HepG2 (cell line): ENCODE measurements around the gene ATP6V1G2. TPM values are rescaled to one million over a fixed set of nuclear protein-coding genes. Genes with fewer than 3 reads are reported as not detected.

Experiments
- ARNTL ChIP-seq: sonication (generic); formaldehyde crosslinking; IDR thresholded peaks from 2 replicates; pipeline ENCODE4 v1.4.0; 2020; ENCODE audit warnings: mild to moderate bottlenecking, missing genetic modification reagents
- ELF4 ChIP-seq: sonication (generic); formaldehyde crosslinking; IDR thresholded peaks from 2 replicates; pipeline ENCODE4 v1.5.0; 2020; ENCODE audit warnings: missing genetic modification reagents, mild to moderate bottlenecking, moderate library complexity, borderline replicate concordance
- HIVEP1 ChIP-seq: sonication (generic); formaldehyde crosslinking; IDR thresholded peaks from 2 replicates; pipeline ENCODE4 v1.4.0; 2020; ENCODE audit warnings: mild to moderate bottlenecking, missing genetic modification reagents
- JUNB ChIP-seq: sonication (generic); formaldehyde crosslinking; IDR thresholded peaks from 2 replicates; pipeline ENCODE4 v1.8.0; 2022; ENCODE audit warnings: missing genetic modification reagents, mild to moderate bottlenecking, borderline replicate concordance
- KLF12 ChIP-seq: sonication (generic); formaldehyde crosslinking; IDR thresholded peaks from 2 replicates; pipeline ENCODE4 v1.4.0; 2020; ENCODE audit warnings: missing genetic modification reagents, borderline replicate concordance
- MAX ChIP-seq: IDR thresholded peaks from 2 replicates; pipeline ENCODE4 v1.6.1; 2012; ENCODE audit warnings: inconsistent platforms
- MTERF4 ChIP-seq: sonication (generic); formaldehyde crosslinking; IDR thresholded peaks from 2 replicates; pipeline ENCODE4 v1.8.0; 2023; ENCODE audit warnings: mild to moderate bottlenecking, missing genetic modification reagents
- NFE2L1 ChIP-seq: sonication (generic); formaldehyde crosslinking; IDR thresholded peaks from 2 replicates; pipeline ENCODE4 v1.4.0; 2020; ENCODE audit warnings: missing genetic modification reagents, mild to moderate bottlenecking, borderline replicate concordance
- PAWR ChIP-seq: sonication (generic); formaldehyde crosslinking; IDR thresholded peaks from 2 replicates; pipeline ENCODE4 v1.4.0; 2020; ENCODE audit warnings: missing genetic modification reagents, mild to moderate bottlenecking, borderline replicate concordance
- SIN3B ChIP-seq: fragments of 150-350 bp; IDR thresholded peaks from 2 replicates; pipeline ENCODE4 v1.6.1; 2014; ENCODE audit warnings: low read length
- ZNF264 ChIP-seq: sonication (generic); formaldehyde crosslinking; IDR thresholded peaks from 2 replicates; pipeline ENCODE4 v1.4.0; 2020; ENCODE audit warnings: missing genetic modification reagents
- ZNF343 ChIP-seq: sonication (generic); formaldehyde crosslinking; IDR thresholded peaks from 2 replicates; pipeline ENCODE4 v1.4.0; 2020; ENCODE audit warnings: mild to moderate bottlenecking, missing genetic modification reagents
- ZNF563 ChIP-seq: sonication (generic); formaldehyde crosslinking; IDR thresholded peaks from 2 replicates; pipeline ENCODE4 v1.8.0; 2022; ENCODE audit warnings: mild to moderate bottlenecking, moderate library complexity, missing genetic modification reagents
- ZNF678 ChIP-seq: sonication (generic); formaldehyde crosslinking; IDR thresholded peaks from 2 replicates; pipeline ENCODE4 v1.4.0; 2020; ENCODE audit warnings: mild to moderate bottlenecking, missing genetic modification reagents
- ZNF780A ChIP-seq: sonication (generic); formaldehyde crosslinking; IDR thresholded peaks from 2 replicates; pipeline ENCODE4 v1.8.0; 2022; ENCODE audit warnings: mild to moderate bottlenecking, missing genetic modification reagents, moderate library complexity
- polyA plus RNA-seq, 8 experiments: library from polyadenylated mRNA; depleted of rRNA in 3 of 8; stranded (reverse) in 7 of 8; unstranded in 1 of 8; fragments of >200 nt; fragmentation: Illumina TruSeq in 4 of 8; extraction: Trizol in 4 of 8; gene quantifications; 2 replicates each; pipeline versions ENCODE4 v1.2.1 to v1.2.3, GENCODE V29; 2011 to 2016; ENCODE audit warnings: low read depth in 4 of 8, missing spikeins in 1 of 8, mixed read lengths in 1 of 8; ENCODE audit not compliant: insufficient read depth in 1 of 8
- total RNA-seq, 5 experiments: library from RNA; depleted of rRNA; stranded (reverse); fragments of >200 nt; fragmentation: Illumina TruSeq; extraction: Trizol; gene quantifications; 2 replicates each; pipeline ENCODE4 v1.2.3, GENCODE V29; 2016; ENCODE audit warnings: low read depth in 1 of 5
- TF ChIP-seq, protein P1 (sequence below): sonication (generic); formaldehyde crosslinking; IDR thresholded peaks from 2 replicates; pipeline ENCODE4 v1.8.0; 2022; ENCODE audit warnings: mild to moderate bottlenecking, missing genetic modification reagents, borderline replicate concordance
- TF ChIP-seq, protein P2 (sequence below): sonication (generic); formaldehyde crosslinking; IDR thresholded peaks from 2 replicates; pipeline ENCODE4 v1.4.0; 2020; ENCODE audit warnings: missing genetic modification reagents, borderline replicate concordance
- TF ChIP-seq, protein P3 (sequence below): sonication (generic); formaldehyde crosslinking; IDR thresholded peaks from 2 replicates; pipeline ENCODE4 v1.4.0; 2020; ENCODE audit warnings: missing genetic modification reagents

Gene ATP6V1G2
- total and polyA plus RNA-seq, 2 of the 13 experiments (the other 11 are each of a cell fraction or from before 2014, with no cell fraction given): 0.27 to 0.83 TPM

- TF ChIP-seq, protein P1, sequence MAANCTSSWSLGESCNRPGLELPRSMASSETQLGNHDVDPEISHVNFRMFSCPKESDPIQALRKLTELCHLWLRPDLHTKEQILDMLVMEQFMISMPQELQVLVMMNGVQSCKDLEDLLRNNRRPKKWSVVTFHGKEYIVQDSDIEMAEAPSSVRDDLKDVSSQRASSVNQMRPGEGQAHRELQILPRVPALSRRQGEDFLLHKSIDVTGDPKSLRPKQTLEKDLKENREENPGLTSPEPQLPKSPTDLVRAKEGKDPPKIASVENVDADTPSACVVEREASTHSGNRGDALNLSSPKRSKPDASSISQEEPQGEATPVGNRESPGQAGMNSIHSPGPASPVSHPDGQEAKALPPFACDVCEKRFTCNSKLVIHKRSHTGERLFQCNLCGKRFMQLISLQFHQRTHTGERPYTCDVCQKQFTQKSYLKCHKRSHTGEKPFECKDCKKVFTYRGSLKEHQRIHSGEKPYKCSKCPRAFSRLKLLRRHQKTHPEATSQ (CRISPR knock-in tag): no peak
- 0 out of 2 replicates have a peak, but pooled peaks have one; percentile 21 for TF ChIP-seq HIVEP1 (CRISPR knock-in tag)
- TF ChIP-seq SIN3B: peak; percentile 77; the same call in 1 of the 2 replicates
- no peak for TF ChIP-seq ZNF678
- peak; percentile 98 for TF ChIP-seq KLF12 (CRISPR knock-in tag)
- 0 out of 2 replicates have a peak, but pooled peaks have one; percentile 50 for TF ChIP-seq ZNF780A (CRISPR knock-in tag)
- no peak for TF ChIP-seq NFE2L1
- TF ChIP-seq MTERF4: no peak
- no peak for TF ChIP-seq ZNF563 (CRISPR knock-in tag)
- TF ChIP-seq, protein P2, sequence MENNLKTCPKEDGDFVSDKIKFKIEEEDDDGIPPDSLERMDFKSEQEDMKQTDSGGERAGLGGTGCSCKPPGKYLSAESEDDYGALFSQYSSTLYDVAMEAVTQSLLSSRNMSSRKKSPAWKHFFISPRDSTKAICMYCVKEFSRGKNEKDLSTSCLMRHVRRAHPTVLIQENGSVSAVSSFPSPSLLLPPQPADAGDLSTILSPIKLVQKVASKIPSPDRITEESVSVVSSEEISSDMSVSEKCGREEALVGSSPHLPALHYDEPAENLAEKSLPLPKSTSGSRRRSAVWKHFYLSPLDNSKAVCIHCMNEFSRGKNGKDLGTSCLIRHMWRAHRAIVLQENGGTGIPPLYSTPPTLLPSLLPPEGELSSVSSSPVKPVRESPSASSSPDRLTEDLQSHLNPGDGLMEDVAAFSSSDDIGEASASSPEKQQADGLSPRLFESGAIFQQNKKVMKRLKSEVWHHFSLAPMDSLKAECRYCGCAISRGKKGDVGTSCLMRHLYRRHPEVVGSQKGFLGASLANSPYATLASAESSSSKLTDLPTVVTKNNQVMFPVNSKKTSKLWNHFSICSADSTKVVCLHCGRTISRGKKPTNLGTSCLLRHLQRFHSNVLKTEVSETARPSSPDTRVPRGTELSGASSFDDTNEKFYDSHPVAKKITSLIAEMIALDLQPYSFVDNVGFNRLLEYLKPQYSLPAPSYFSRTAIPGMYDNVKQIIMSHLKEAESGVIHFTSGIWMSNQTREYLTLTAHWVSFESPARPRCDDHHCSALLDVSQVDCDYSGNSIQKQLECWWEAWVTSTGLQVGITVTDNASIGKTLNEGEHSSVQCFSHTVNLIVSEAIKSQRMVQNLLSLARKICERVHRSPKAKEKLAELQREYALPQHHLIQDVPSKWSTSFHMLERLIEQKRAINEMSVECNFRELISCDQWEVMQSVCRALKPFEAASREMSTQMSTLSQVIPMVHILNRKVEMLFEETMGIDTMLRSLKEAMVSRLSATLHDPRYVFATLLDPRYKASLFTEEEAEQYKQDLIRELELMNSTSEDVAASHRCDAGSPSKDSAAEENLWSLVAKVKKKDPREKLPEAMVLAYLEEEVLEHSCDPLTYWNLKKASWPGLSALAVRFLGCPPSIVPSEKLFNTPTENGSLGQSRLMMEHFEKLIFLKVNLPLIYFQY (CRISPR knock-in tag): 0 out of 2 replicates have a peak, but pooled peaks have one; percentile 17
- peak; percentile 82 for TF ChIP-seq MAX
- no peak; the same call in 1 of the 2 replicates for TF ChIP-seq ELF4 (CRISPR knock-in tag)
- TF ChIP-seq JUNB (CRISPR knock-in tag): 0 out of 2 replicates have a peak, but pooled peaks have one; percentile 41
- no peak for TF ChIP-seq PAWR (CRISPR knock-in tag)
- TF ChIP-seq ZNF264 (CRISPR knock-in tag): no peak
- TF ChIP-seq, protein P3, sequence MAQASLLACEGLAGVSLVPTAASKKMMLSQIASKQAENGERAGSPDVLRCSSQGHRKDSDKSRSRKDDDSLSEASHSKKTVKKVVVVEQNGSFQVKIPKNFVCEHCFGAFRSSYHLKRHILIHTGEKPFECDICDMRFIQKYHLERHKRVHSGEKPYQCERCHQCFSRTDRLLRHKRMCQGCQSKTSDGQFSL: peak; percentile 75; the same call in 1 of the 2 replicates
- 0 out of 2 replicates have a peak, but pooled peaks have one; percentile 18 for TF ChIP-seq ZNF343
- peak; percentile 51; the same call in 1 of the 2 replicates for TF ChIP-seq ARNTL (CRISPR knock-in tag)
Measured at GRCh38 chr6:31546958-31547726, 734 bp upstream of the ATP6V1G2 start, which contains the start of gene NFKBIL1 (continued).
